Activated CD4-positive, alpha-beta memory T cell treated with anti-CD3 and anti-CD28 coated beads, Interleukin-2, amount 10 ng/mL, durations not matched to agents 7 days and 5 days (primary cell): ENCODE measurements around the gene CA10. TPM values are rescaled to one million over a fixed set of nuclear protein-coding genes. Genes with fewer than 3 reads are reported as not detected.

ENCODE experiments used
- CTCF ChIA-PET: fragments of 350-600 bp; sonication (Branson Sonifier 250); formaldehyde crosslinking; loops from one replicate; lab custom pipeline; 2021; ENCODE audit warnings: antibody characterized with exemption, inconsistent platforms; lab: Charles Lee
- POLR2A ChIA-PET: fragments of 350-600 bp; sonication (Branson Sonifier 250); formaldehyde crosslinking; loops from one replicate; lab custom pipeline; 2021; ENCODE audit warnings: antibody characterized with exemption; lab: Charles Lee
- DNase-seq: peaks from one replicate; pipeline ENCODE4 v3.0.0-alpha.2; 2020
- H3K27ac Mint-ChIP-seq: one replicate; pipeline ENCODE4 v1.8.0; 2021; ENCODE audit warnings: mild to moderate bottlenecking, mixed read lengths
- H3K27me3 Mint-ChIP-seq: one replicate; pipeline ENCODE4 v1.8.0; 2021; ENCODE audit warnings: mixed read lengths
- H3K36me3 Mint-ChIP-seq: one replicate; pipeline ENCODE4 v1.8.0; 2021; ENCODE audit warnings: low read depth, mixed read lengths
- H3K4me1 Mint-ChIP-seq: one replicate; pipeline ENCODE4 v1.8.0; 2021; ENCODE audit warnings: mixed read lengths
- H3K4me3 Mint-ChIP-seq: one replicate; pipeline ENCODE4 v1.8.0; 2021; ENCODE audit warnings: mild to moderate bottlenecking, mixed read lengths
- H3K9me3 Mint-ChIP-seq: one replicate; pipeline ENCODE4 v1.8.0; 2021; ENCODE audit warnings: mixed read lengths
- total RNA-seq, 2 experiments: library from RNA; stranded (reverse); gene quantifications; one replicate each; pipeline ENCODE4 v1.2.3, GENCODE V29; 2021

The CA10 gene
- total RNA-seq, 2 experiments from 2014 or later, result not detected

GRCh38 chr17:52156576-52157570, 1.6 kb downstream of the CA10 start:
- Mint-ChIP-seq H3K27me3 (peaks cover 44% of the 10 kb centered on the region), H3K9me3 (no peaks in the 10 kb centered on the region), H3K27ac (no peak overlapping the region), H3K4me3 (no peak overlapping the region), H3K36me3 (peaks cover 8% of the 10 kb centered on the region), H3K4me1 (peaks cover 2% of the 10 kb centered on the region)
- DNase-seq, result no peak
- ChIA-PET CTCF (interaction anchor here (0.6 kb wide), 1 partner anchor 17 kb away, joined by 3 read pairs; no protein-coding TSS in a partner anchor), POLR2A (no interaction called here)

- ChIA-PET CTCF (no interaction called here), POLR2A (no interaction called here)
- Mint-ChIP-seq H3K4me3 (no peak overlapping the region), H3K27ac (no peak overlapping the region), H3K36me3 (peaks cover 8% of the 10 kb centered on the region), H3K4me1 (peaks cover 2% of the 10 kb centered on the region), H3K27me3 (peaks cover 42% of the 10 kb centered on the region), H3K9me3 (no peaks in the 10 kb centered on the region)
- no peak for DNase-seq
These were observed 3.2 kb downstream of the CA10 start for GRCh38 chr17:52155301-52155700.

GRCh38 chr17:52154466-52154865, 4.0 kb downstream of the CA10 start:
- CTCF ChIA-PET, result no interaction called here
- POLR2A ChIA-PET, result no interaction called here
- H3K27me3 Mint-ChIP-seq, result peaks cover 34% of the 10 kb centered on the region
- no peaks in the 10 kb centered on the region for H3K9me3 Mint-ChIP-seq
- no peak for DNase-seq
- no peak overlapping the region for H3K4me3 Mint-ChIP-seq
- no peak overlapping the region for H3K27ac Mint-ChIP-seq
- peaks cover 2% of the 10 kb centered on the region for H3K4me1 Mint-ChIP-seq
- H3K36me3 Mint-ChIP-seq, result peaks cover 4% of the 10 kb centered on the region

- Mint-ChIP-seq H3K36me3 (no peaks in the 10 kb centered on the region), H3K9me3 (no peaks in the 10 kb centered on the region), H3K27me3 (peaks cover 6% of the 10 kb centered on the region), H3K4me3 (no peak overlapping the region), H3K27ac (no peak overlapping the region), H3K4me1 (peaks cover 6% of the 10 kb centered on the region)
- ChIA-PET POLR2A (no interaction called here), CTCF (no interaction called here)
- DNase-seq, result no peak
These were observed 7.6 kb downstream of the CA10 start for GRCh38 chr17:52150935-52151334.

- H3K27me3 Mint-ChIP-seq, result peaks cover 3% of the 10 kb centered on the region
- no peaks in the 10 kb centered on the region for H3K9me3 Mint-ChIP-seq
- no peak overlapping the region for H3K27ac Mint-ChIP-seq
- POLR2A ChIA-PET, result no interaction called here
- peaks cover 6% of the 10 kb centered on the region for H3K4me1 Mint-ChIP-seq
- no peak for DNase-seq
- H3K36me3 Mint-ChIP-seq, result no peaks in the 10 kb centered on the region
- CTCF ChIA-PET, result no interaction called here
- no peak overlapping the region for H3K4me3 Mint-ChIP-seq
These were observed 8.9 kb downstream of the CA10 start for GRCh38 chr17:52149626-52150025.

GRCh38 chr17:52148969-52149351, 9.6 kb downstream of the CA10 start:
- H3K4me1 Mint-ChIP-seq, result peaks cover 6% of the 10 kb centered on the region
- H3K27me3 Mint-ChIP-seq, result no peaks in the 10 kb centered on the region
- CTCF ChIA-PET, result no interaction called here
- no peak for DNase-seq
- POLR2A ChIA-PET, result no interaction called here
- H3K9me3 Mint-ChIP-seq, result no peaks in the 10 kb centered on the region
- no peak overlapping the region for H3K27ac Mint-ChIP-seq
- no peak overlapping the region for H3K4me3 Mint-ChIP-seq
- no peaks in the 10 kb centered on the region for H3K36me3 Mint-ChIP-seq

- no peaks in the 10 kb centered on the region for H3K9me3 Mint-ChIP-seq
- CTCF ChIA-PET, result no interaction called here
- no peak overlapping the region for H3K4me3 Mint-ChIP-seq
- DNase-seq, result no peak
- no peak overlapping the region for H3K27ac Mint-ChIP-seq
- H3K36me3 Mint-ChIP-seq, result no peaks in the 10 kb centered on the region
- H3K27me3 Mint-ChIP-seq, result no peaks in the 10 kb centered on the region
- POLR2A ChIA-PET, result no interaction called here
- H3K4me1 Mint-ChIP-seq, result peaks cover 6% of the 10 kb centered on the region
These were observed 10.1 kb downstream of the CA10 start for GRCh38 chr17:52148288-52148968.

- no peak for DNase-seq
- H3K4me1 Mint-ChIP-seq, result peaks cover 6% of the 10 kb centered on the region
- H3K9me3 Mint-ChIP-seq, result no peaks in the 10 kb centered on the region
- POLR2A ChIA-PET, result no interaction called here
- CTCF ChIA-PET, result no interaction called here
- peak overlapping the region; percentile 26 for H3K27ac Mint-ChIP-seq
- H3K36me3 Mint-ChIP-seq, result no peaks in the 10 kb centered on the region
- H3K4me3 Mint-ChIP-seq, result no peak overlapping the region
- H3K27me3 Mint-ChIP-seq, result no peaks in the 10 kb centered on the region
These were observed 10.6 kb downstream of the CA10 start for GRCh38 chr17:52147872-52148271.

- CTCF ChIA-PET, result no interaction called here
These were observed 11.1 kb downstream of the CA10 start for GRCh38 chr17:52147431-52147830.

GRCh38 chr17:52145476-52145875, 13.0 kb downstream of the CA10 start:
- CTCF ChIA-PET, result no interaction called here
- POLR2A ChIA-PET, result no interaction called here
- Mint-ChIP-seq H3K27me3 (no peaks in the 10 kb centered on the region), H3K9me3 (no peaks in the 10 kb centered on the region), H3K4me1 (peaks cover 6% of the 10 kb centered on the region), H3K36me3 (no peaks in the 10 kb centered on the region), H3K4me3 (no peak overlapping the region), H3K27ac (no peak overlapping the region)
- no peak for DNase-seq

More at GRCh38 chr17:52147431-52147830, 11.1 kb downstream of the CA10 start:
- POLR2A ChIA-PET, result no interaction called here
- Mint-ChIP-seq H3K4me1 (peaks cover 6% of the 10 kb centered on the region), H3K9me3 (no peaks in the 10 kb centered on the region), H3K27ac (no peak overlapping the region), H3K4me3 (no peak overlapping the region), H3K36me3 (no peaks in the 10 kb centered on the region), H3K27me3 (no peaks in the 10 kb centered on the region)
- DNase-seq, result no peak

GRCh38 chr17:52143542-52143941, 15.0 kb downstream of the CA10 start:
- CTCF ChIA-PET, result no interaction called here
- Mint-ChIP-seq H3K27ac (no peak overlapping the region), H3K4me3 (no peak overlapping the region), H3K9me3 (no peaks in the 10 kb centered on the region), H3K27me3 (no peaks in the 10 kb centered on the region), H3K4me1 (peaks cover 6% of the 10 kb centered on the region), H3K36me3 (no peaks in the 10 kb centered on the region)
- no peak for DNase-seq
- POLR2A ChIA-PET, result no interaction called here

GRCh38 chr17:52140601-52141000, 17.9 kb downstream of the CA10 start:
- Mint-ChIP-seq H3K36me3 (no peaks in the 10 kb centered on the region), H3K9me3 (no peaks in the 10 kb centered on the region), H3K27me3 (no peaks in the 10 kb centered on the region), H3K4me3 (no peak overlapping the region), H3K4me1 (no peaks in the 10 kb centered on the region), H3K27ac (no peak overlapping the region)
- DNase-seq, result no peak
- POLR2A ChIA-PET, result no interaction called here
- CTCF ChIA-PET, result no interaction called here

GRCh38 chr17:52138752-52139151, 19.8 kb downstream of the CA10 start:
- Mint-ChIP-seq H3K4me3 (no peak overlapping the region), H3K36me3 (no peaks in the 10 kb centered on the region), H3K27me3 (no peaks in the 10 kb centered on the region), H3K4me1 (no peaks in the 10 kb centered on the region), H3K9me3 (no peaks in the 10 kb centered on the region), H3K27ac (no peak overlapping the region)
- ChIA-PET CTCF (no interaction called here), POLR2A (no interaction called here)
- DNase-seq, result no peak
